Astrocyte (in vitro differentiated cells and primary cell): ENCODE results near the gene ALCAM. TPM values are rescaled to one million over a fixed set of nuclear protein-coding genes. Genes with fewer than 3 reads are reported as not detected.
A peak's percentile ranks its signal among the peaks of the same experiment; 100 is the strongest.

Source experiments
- DNase-seq: peaks from one replicate; pipeline ENCODE4 v3.0.0-alpha.2; 2010; ENCODE audit warnings: low read depth
- FAIRE-seq: peaks from 2 replicates; lab custom pipeline; 2011; peaks lifted over from hg19 to GRCh38; lab: Jason Lieb, UNC
- H2AFZ ChIP-seq: 2 replicates; pipeline ENCODE4 v1.6.0; 2012; ENCODE audit warnings: low read depth, low read length, inconsistent platforms
- H3K27ac ChIP-seq: 2 replicates; pipeline ENCODE4 v1.5.1; 2011; ENCODE audit warnings: low read depth, low read length, inconsistent platforms
- H3K27me3 ChIP-seq: 2 replicates; pipeline ENCODE4 v1.6.0; 2011; ENCODE audit warnings: low read length, inconsistent platforms; ENCODE audit not compliant: insufficient read depth
- H3K36me3 ChIP-seq: 2 replicates; pipeline ENCODE4 v1.5.1; 2011; ENCODE audit warnings: low read length, inconsistent platforms; ENCODE audit not compliant: insufficient read depth
- H3K4me1 ChIP-seq: 2 replicates; pipeline ENCODE4 v1.5.1; 2011; ENCODE audit warnings: low read length, inconsistent platforms; ENCODE audit not compliant: insufficient read depth
- H3K4me2 ChIP-seq: 2 replicates; pipeline ENCODE4 v1.6.0; 2012; ENCODE audit warnings: low read length, inconsistent platforms
- H3K4me3 ChIP-seq: 2 replicates; pipeline ENCODE4 v1.5.1; 2011; ENCODE audit warnings: low read depth, mild to moderate bottlenecking, low read length, inconsistent platforms; ENCODE audit not compliant: insufficient read depth
- H3K79me2 ChIP-seq: 2 replicates; pipeline ENCODE4 v1.6.0; 2012; ENCODE audit warnings: mild to moderate bottlenecking, low read length, inconsistent platforms; ENCODE audit not compliant: insufficient read depth
- H3K9ac ChIP-seq: 2 replicates; pipeline ENCODE4 v1.6.0; 2012; ENCODE audit warnings: mild to moderate bottlenecking, low read length, inconsistent platforms
- H3K9me3 ChIP-seq: 2 replicates; pipeline ENCODE4 v1.5.1; 2012; ENCODE audit warnings: low read depth, mild to moderate bottlenecking, low read length, inconsistent platforms; ENCODE audit not compliant: insufficient read depth
- H4K20me1 ChIP-seq: 2 replicates; pipeline ENCODE4 v1.6.0; 2012; ENCODE audit warnings: low read length, inconsistent platforms; ENCODE audit not compliant: insufficient read depth
- H3K27ac Mint-ChIP-seq: one replicate; pipeline ENCODE4 v1.8.0; 2021; ENCODE audit warnings: mild to moderate bottlenecking, mixed read lengths; ENCODE audit not compliant: unreplicated experiment
- H3K27me3 Mint-ChIP-seq: one replicate; pipeline ENCODE4 v1.8.0; 2021; ENCODE audit warnings: low read depth, mixed read lengths; ENCODE audit not compliant: unreplicated experiment
- H3K36me3 Mint-ChIP-seq: one replicate; pipeline ENCODE4 v1.8.0; 2021; ENCODE audit warnings: low read depth, mixed read lengths; ENCODE audit not compliant: unreplicated experiment
- H3K4me1 Mint-ChIP-seq: one replicate; pipeline ENCODE4 v1.8.0; 2021; ENCODE audit warnings: low read depth, mixed read lengths; ENCODE audit not compliant: unreplicated experiment
- H3K4me3 Mint-ChIP-seq: one replicate; pipeline ENCODE4 v1.8.0; 2021; ENCODE audit warnings: mild to moderate bottlenecking, moderate library complexity, mixed read lengths; ENCODE audit not compliant: unreplicated experiment
- H3K9me3 Mint-ChIP-seq: one replicate; pipeline ENCODE4 v1.8.0; 2021; ENCODE audit warnings: mild to moderate bottlenecking, mixed read lengths; ENCODE audit not compliant: unreplicated experiment
- EZH2 ChIP-seq: IDR thresholded peaks from 2 replicates; pipeline ENCODE4 v1.6.1; 2012; ENCODE audit warnings: mild to moderate bottlenecking, low read length, inconsistent platforms; ENCODE audit not compliant: insufficient read depth
- total RNA-seq: library from RNA; stranded (reverse); gene quantifications from 2 replicates; pipeline ENCODE4 v1.2.1, GENCODE V29; 2021
- TF ChIP-seq, protein P1 (sequence below): IDR thresholded peaks from 2 replicates; pipeline ENCODE4 v1.5.1; 2011; ENCODE audit warnings: low read depth, mild to moderate bottlenecking, inconsistent platforms, low read length, moderate library complexity; ENCODE audit not compliant: insufficient read depth

Gene ALCAM
- total RNA-seq, 1 donor from 2014 or later: 154 TPM

DNA sequence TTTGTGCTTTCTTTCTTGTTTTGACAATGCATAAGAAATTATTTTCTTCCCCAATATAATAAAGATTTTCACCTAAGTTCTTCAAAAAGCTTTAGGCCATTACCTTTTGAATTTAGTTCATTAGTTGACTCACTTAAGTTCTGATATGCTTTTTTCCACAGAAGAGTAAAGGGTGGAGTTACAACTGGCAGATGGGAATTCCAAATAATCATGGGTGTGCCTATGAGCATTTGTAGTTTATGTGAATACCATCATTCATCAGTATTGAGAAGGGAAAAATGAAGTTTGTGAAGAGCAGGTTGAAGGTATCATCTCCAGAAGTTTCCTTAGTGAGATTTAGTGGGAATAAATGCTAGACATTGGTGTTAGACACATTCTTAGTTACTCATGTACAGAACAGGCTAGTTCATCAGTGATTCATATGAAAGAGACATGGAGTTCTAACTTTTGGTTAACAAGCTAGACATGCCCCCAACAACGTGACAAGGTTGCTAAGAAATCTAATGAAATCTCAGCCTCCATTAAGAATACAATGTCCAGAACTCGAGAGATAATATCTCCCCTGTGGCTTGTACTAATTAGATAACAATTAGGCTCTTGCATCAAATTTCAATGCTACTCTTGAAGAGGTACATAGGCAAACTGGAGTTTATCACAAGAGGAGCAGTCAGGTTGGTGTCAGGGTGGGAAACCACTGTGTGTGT is 16.9 kb upstream of the ALCAM start:
- no peak overlapping the region for H3K4me2 ChIP-seq
- no peaks in the 10 kb centered on the region for H3K27me3 Mint-ChIP-seq
- no peak overlapping the region for H3K9ac ChIP-seq
- H4K20me1 ChIP-seq: no peaks in the 10 kb centered on the region
- no peak overlapping the region for H3K27ac ChIP-seq
- no peak overlapping the region for H3K4me3 Mint-ChIP-seq
- H2AFZ ChIP-seq: no peak overlapping the region
- no peaks in the 10 kb centered on the region for H3K36me3 Mint-ChIP-seq
- no peaks in the 10 kb centered on the region for H3K9me3 ChIP-seq
- H3K4me1 Mint-ChIP-seq: peaks cover 31% of the 10 kb centered on the region
- DNase-seq (no peak), FAIRE-seq (peak; percentile 54)
- peaks cover 17% of the 10 kb centered on the region for H3K4me1 ChIP-seq
- H3K27me3 ChIP-seq: no peaks in the 10 kb centered on the region
- no peaks in the 10 kb centered on the region for H3K79me2 ChIP-seq
- H3K27ac Mint-ChIP-seq: no peak overlapping the region
- H3K4me3 ChIP-seq: no peak overlapping the region
- peaks cover 3% of the 10 kb centered on the region for H3K9me3 Mint-ChIP-seq
- TF ChIP-seq, protein P1, sequence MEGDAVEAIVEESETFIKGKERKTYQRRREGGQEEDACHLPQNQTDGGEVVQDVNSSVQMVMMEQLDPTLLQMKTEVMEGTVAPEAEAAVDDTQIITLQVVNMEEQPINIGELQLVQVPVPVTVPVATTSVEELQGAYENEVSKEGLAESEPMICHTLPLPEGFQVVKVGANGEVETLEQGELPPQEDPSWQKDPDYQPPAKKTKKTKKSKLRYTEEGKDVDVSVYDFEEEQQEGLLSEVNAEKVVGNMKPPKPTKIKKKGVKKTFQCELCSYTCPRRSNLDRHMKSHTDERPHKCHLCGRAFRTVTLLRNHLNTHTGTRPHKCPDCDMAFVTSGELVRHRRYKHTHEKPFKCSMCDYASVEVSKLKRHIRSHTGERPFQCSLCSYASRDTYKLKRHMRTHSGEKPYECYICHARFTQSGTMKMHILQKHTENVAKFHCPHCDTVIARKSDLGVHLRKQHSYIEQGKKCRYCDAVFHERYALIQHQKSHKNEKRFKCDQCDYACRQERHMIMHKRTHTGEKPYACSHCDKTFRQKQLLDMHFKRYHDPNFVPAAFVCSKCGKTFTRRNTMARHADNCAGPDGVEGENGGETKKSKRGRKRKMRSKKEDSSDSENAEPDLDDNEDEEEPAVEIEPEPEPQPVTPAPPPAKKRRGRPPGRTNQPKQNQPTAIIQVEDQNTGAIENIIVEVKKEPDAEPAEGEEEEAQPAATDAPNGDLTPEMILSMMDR: no peak
- TF ChIP-seq EZH2: no peak
- H3K36me3 ChIP-seq: no peaks in the 10 kb centered on the region

DNA sequence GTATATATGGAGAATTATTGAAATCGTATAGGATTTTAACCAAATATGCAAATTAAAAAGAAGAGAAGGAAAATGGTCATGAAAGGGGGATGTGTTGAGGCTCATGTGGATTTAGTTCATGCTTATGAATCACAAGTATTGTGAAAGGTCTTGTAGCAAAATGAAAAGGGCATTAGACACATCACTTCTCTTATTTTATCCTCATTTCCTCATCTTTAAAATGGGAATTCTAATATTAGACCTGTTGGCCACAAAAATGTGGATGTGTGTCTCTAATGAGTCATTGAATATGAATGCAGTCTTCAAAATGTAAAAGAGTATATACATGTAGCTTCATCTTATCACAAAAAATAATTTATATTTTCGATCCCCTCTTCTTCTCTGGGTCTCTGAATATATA is 14.9 kb upstream of the ALCAM start:
- FAIRE-seq: peak; percentile 80
- Histone ChIP-seq H3K9me3 (no peaks in the 10 kb centered on the region), H2AFZ (no peak overlapping the region), H4K20me1 (no peaks in the 10 kb centered on the region), H3K27ac (no peak overlapping the region), H3K9ac (no peak overlapping the region), H3K4me3 (no peak overlapping the region), H3K4me2 (no peak overlapping the region), H3K36me3 (no peaks in the 10 kb centered on the region), H3K4me1 (peaks cover 29% of the 10 kb centered on the region), H3K79me2 (no peaks in the 10 kb centered on the region), H3K27me3 (no peaks in the 10 kb centered on the region)
- peak; percentile 60 for DNase-seq
- Mint-ChIP-seq H3K4me1 (peaks cover 43% of the 10 kb centered on the region), H3K27ac (peak overlapping the region; percentile 2), H3K4me3 (no peak overlapping the region), H3K9me3 (peaks cover 3% of the 10 kb centered on the region), H3K36me3 (no peaks in the 10 kb centered on the region), H3K27me3 (no peaks in the 10 kb centered on the region)
- TF ChIP-seq EZH2: no peak
- TF ChIP-seq, protein P1: no peak

DNA sequence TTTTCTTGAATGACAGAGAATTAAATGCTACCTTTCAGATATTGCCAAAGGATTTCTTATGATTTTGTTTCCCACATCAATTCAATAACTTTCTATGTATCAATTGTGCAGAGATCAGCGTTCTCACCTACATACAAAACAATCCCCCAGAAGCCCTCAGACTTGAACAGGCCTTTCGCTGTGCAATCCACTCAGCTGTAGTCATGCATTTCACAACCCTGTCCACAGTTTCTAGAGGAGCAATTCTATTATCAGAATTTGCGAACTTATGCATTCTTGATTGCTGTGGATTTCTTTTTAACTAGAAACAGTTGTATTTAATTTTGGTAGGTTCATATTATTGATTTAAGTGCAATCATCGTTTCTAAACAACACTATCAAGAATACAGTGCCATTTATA is 13.7 kb upstream of the ALCAM start:
- no peak for FAIRE-seq
- TF ChIP-seq EZH2: no peak
- TF ChIP-seq, protein P1: no peak
- H3K36me3 Mint-ChIP-seq: no peaks in the 10 kb centered on the region
- H3K4me2 ChIP-seq: peak overlapping the region; percentile 85
- DNase-seq: no peak
- H4K20me1 ChIP-seq: no peaks in the 10 kb centered on the region
- peaks cover 3% of the 10 kb centered on the region for H3K9me3 Mint-ChIP-seq
- H3K27ac ChIP-seq: peak overlapping the region; percentile 86
- no peaks in the 10 kb centered on the region for H3K36me3 ChIP-seq
- H3K79me2 ChIP-seq: no peaks in the 10 kb centered on the region
- peaks cover 29% of the 10 kb centered on the region for H3K4me1 ChIP-seq
- H3K27ac Mint-ChIP-seq: no peak overlapping the region
- no peak overlapping the region for H3K9ac ChIP-seq
- H3K4me3 ChIP-seq: no peak overlapping the region
- no peaks in the 10 kb centered on the region for H3K27me3 Mint-ChIP-seq
- no peak overlapping the region for H2AFZ ChIP-seq
- no peak overlapping the region for H3K4me3 Mint-ChIP-seq
- no peaks in the 10 kb centered on the region for H3K9me3 ChIP-seq
- no peaks in the 10 kb centered on the region for H3K27me3 ChIP-seq
- peaks cover 43% of the 10 kb centered on the region for H3K4me1 Mint-ChIP-seq
